K562 (cell line): Measurements from ENCODE around the gene VWA1. TPM values are rescaled to one million over a fixed set of nuclear protein-coding genes. Genes with fewer than 3 reads are reported as not detected.

ENCODE experiments used
- ATAC-seq: fragments of 200-7000 bp; cut with Tn5 transposase; 3 replicates; pipeline ENCODE4 v1.9.1; 2020; ENCODE audit warnings: moderate library complexity
- BruUV-seq: library from RNA; stranded (reverse); fragments of 400-500 nt; replicated peaks from 2 replicates; lab custom pipeline; 2021; lab: Mats Ljungman, UMichigan
- CTCF ChIA-PET: fragments of 300-600 bp; formaldehyde crosslinking; extraction: SDS; loops from one replicate; lab custom pipeline; 2021; ENCODE audit warnings: low intra/inter-chr PET ratio; lab: Yijun Ruan, JAX
- POLR2A ChIA-PET: fragments of 300-600, 350-650 bp; sonication (Branson Sonifier 250); formaldehyde crosslinking; extraction: SDS; loops from one replicate; lab custom pipeline; 2021; ENCODE audit warnings: antibody characterized with exemption, inconsistent platforms; lab: Yijun Ruan, JAX
- DNase-seq, 4 experiments: peaks; one replicate each; pipeline versions ENCODE4 v3.0.0 to v3.0.0-alpha.2; 2011 to 2018; ENCODE audit warnings: low spot score in 3 of 4, mixed read lengths in 3 of 4; ENCODE audit errors: extremely low read depth in 1 of 4
- FAIRE-seq: peaks from 2 replicates; lab custom pipeline; 2011; peaks lifted over from hg19 to GRCh38; lab: Jason Lieb, UNC
- H2AFZ ChIP-seq: 2 replicates; pipeline ENCODE4 v1.6.0; 2011; ENCODE audit warnings: low read depth, low read length, control low read depth, inconsistent platforms
- H3K27ac ChIP-seq: fragments of 200-600 bp; 3 replicates; pipeline ENCODE4 v1.8.0; 2011; ENCODE audit warnings: low read depth, mild to moderate bottlenecking, control low read depth, inconsistent platforms, low read length, moderate library complexity, mixed read lengths; ENCODE audit errors: extremely low read depth
- H3K27me3 ChIP-seq, 2 experiments: fragments of 300-600 bp in 1 of 2; 2 replicates in 1 of 2; 3 replicates in 1 of 2; pipeline versions ENCODE4 v1.6.0 to v1.8.0; 2011; ENCODE audit warnings: inconsistent platforms in 2 of 2, low read length in 2 of 2, mild to moderate bottlenecking in 1 of 2, mixed read lengths in 1 of 2, moderate library complexity in 1 of 2; ENCODE audit not compliant: control insufficient read depth in 2 of 2, insufficient read depth in 2 of 2
- H3K36me3 ChIP-seq: fragments of 300-600 bp; 3 replicates; pipeline ENCODE4 v1.8.0; 2011; ENCODE audit warnings: mild to moderate bottlenecking, low read length, inconsistent platforms; ENCODE audit not compliant: control insufficient read depth, insufficient read depth
- H3K4me1 ChIP-seq, 2 experiments: fragments of 200-600 bp in 1 of 2; replicated peaks in 1 of 2; 2 replicates in 1 of 2; 3 replicates in 1 of 2; pipeline versions ENCODE4 v1.5.1 to v1.8.0; 2011; ENCODE audit warnings: inconsistent platforms in 2 of 2, low read length in 2 of 2, mild to moderate bottlenecking in 1 of 2, mixed read lengths in 1 of 2, moderate library complexity in 1 of 2; ENCODE audit not compliant: control insufficient read depth in 2 of 2, insufficient read depth in 2 of 2
- H3K4me2 ChIP-seq: 2 replicates; pipeline ENCODE4 v1.6.1; 2011; ENCODE audit warnings: low read length, control low read depth, inconsistent platforms, mixed read lengths; ENCODE audit not compliant: insufficient read depth
- H3K4me3 ChIP-seq: fragments of 200-600 bp; sonication (generic), shearing (Covaris generic); 2 replicates; pipeline ENCODE4 v1.5.1; 2016; ENCODE audit warnings: control low read depth, inconsistent platforms
- H3K79me2 ChIP-seq: fragments of 200-600 bp; 3 replicates; pipeline ENCODE4 v1.8.0; 2011; ENCODE audit warnings: low read length, inconsistent platforms; ENCODE audit not compliant: control insufficient read depth, insufficient read depth
- H3K9ac ChIP-seq, 2 experiments: 2 replicates each; pipeline versions ENCODE4 v1.6.0 to v1.6.1; 2011; ENCODE audit warnings: low read depth in 2 of 2, low read length in 2 of 2, control low read depth in 1 of 2, inconsistent platforms in 1 of 2, mild to moderate bottlenecking in 1 of 2, mixed read lengths in 1 of 2; ENCODE audit not compliant: insufficient read depth in 1 of 2
- H3K9me1 ChIP-seq: one replicate; pipeline ENCODE4 v1.6.0; 2011; ENCODE audit warnings: inconsistent platforms, mild to moderate bottlenecking, low read length, moderate library complexity; ENCODE audit not compliant: control insufficient read depth, insufficient read depth
- H3K9me3 ChIP-seq: replicated peaks from 2 replicates; pipeline ENCODE4 v1.5.1; 2011; ENCODE audit warnings: low read depth, low read length, inconsistent platforms; ENCODE audit not compliant: control insufficient read depth, insufficient read depth
- H4K20me1 ChIP-seq: replicated peaks from 2 replicates; pipeline ENCODE4 v1.6.1; 2011; ENCODE audit warnings: low read length, inconsistent platforms, mixed read lengths; ENCODE audit not compliant: control insufficient read depth, insufficient read depth
- C11orf30 ChIP-seq: fragments of 450-650 bp; IDR thresholded peaks from 2 replicates; pipeline ENCODE4 v1.6.1; 2016; ENCODE audit warnings: low read depth, mild to moderate bottlenecking
- DMBX1 ChIP-seq: fragments of 250-450 bp; sonication (Bioruptor Pico); IDR thresholded peaks from 2 replicates; pipeline ENCODE4 v1.8.0; 2022; ENCODE audit warnings: inconsistent platforms, mild to moderate bottlenecking, moderate library complexity, borderline replicate concordance
- FOS ChIP-seq: IDR thresholded peaks from 3 replicates; pipeline ENCODE4 v1.6.1; 2011; ENCODE audit not compliant: insufficient read length; ENCODE audit errors: extremely low read depth
- FOXK2 ChIP-seq, 2 experiments: fragments of 450-650 bp; IDR thresholded peaks in 1 of 2; conservative IDR thresholded peaks in 1 of 2; 2 replicates each; pipeline ENCODE4 v1.6.1; 2016; ENCODE audit warnings: low read depth in 2 of 2, mild to moderate bottlenecking in 1 of 2
- GTF2F1 ChIP-seq: IDR thresholded peaks from 2 replicates; pipeline ENCODE4 v1.6.1; 2011; ENCODE audit warnings: low read depth, low read length, improper control_type of control experiment
- JUND ChIP-seq, 2 experiments: IDR thresholded peaks; 2 replicates in 1 of 2; 3 replicates in 1 of 2; pipeline ENCODE4 v1.6.1; 2011; ENCODE audit warnings: borderline replicate concordance in 2 of 2, low read depth in 2 of 2, low read length in 2 of 2, improper control_type of control experiment in 1 of 2, missing biosample characterization in 1 of 2, missing genetic modification characterization in 1 of 2, missing genetic modification reagents in 1 of 2
- KDM2B ChIP-seq: fragments of 250-450 bp; sonication (Bioruptor Pico); IDR thresholded peaks from 2 replicates; pipeline ENCODE4 v1.8.0; 2021; ENCODE audit warnings: mild to moderate bottlenecking, moderate library complexity
- MAX ChIP-seq: sonication (generic); formaldehyde crosslinking; IDR thresholded peaks from 2 replicates; pipeline ENCODE4 v1.9.0; 2022; ENCODE audit warnings: mild to moderate bottlenecking, missing genetic modification reagents
- RCOR1 ChIP-seq, 2 experiments: IDR thresholded peaks; 2 replicates each; pipeline ENCODE4 v1.6.1; 2012; ENCODE audit warnings: low read depth in 2 of 2, low read length in 2 of 2, borderline replicate concordance in 1 of 2, improper control_type of control experiment in 1 of 2
- SMARCE1 ChIP-seq: fragments of 450-650 bp; IDR thresholded peaks from 2 replicates; pipeline ENCODE4 v1.7.1; 2016; ENCODE audit warnings: mild to moderate bottlenecking
- SP1 ChIP-seq: sonication (generic); formaldehyde crosslinking; IDR thresholded peaks from 2 replicates; pipeline ENCODE4 v1.8.1; 2022; ENCODE audit warnings: mild to moderate bottlenecking, missing genetic modification reagents
- TAF1 ChIP-seq: IDR thresholded peaks from 2 replicates; pipeline ENCODE4 v1.6.1; 2011; ENCODE audit warnings: mild to moderate bottlenecking, low read length, moderate library complexity; ENCODE audit not compliant: insufficient read depth, control insufficient read depth, severe bottlenecking; ENCODE audit errors: extremely low read depth
- USF1 ChIP-seq: sonication (generic); formaldehyde crosslinking; IDR thresholded peaks from 2 replicates; pipeline ENCODE4 v1.9.0; 2022; ENCODE audit warnings: mild to moderate bottlenecking, missing genetic modification reagents
- ZBTB7A ChIP-seq: IDR thresholded peaks from 2 replicates; pipeline ENCODE4 v1.6.1; 2011; ENCODE audit warnings: low read depth, mild to moderate bottlenecking, low read length, moderate library complexity, borderline replicate concordance; ENCODE audit not compliant: control insufficient read depth
- ZC3H11A ChIP-seq: IDR thresholded peaks from 2 replicates; pipeline ENCODE4 v1.6.1; 2012; ENCODE audit warnings: low read depth, low read length, improper control_type of control experiment
- ZFX ChIP-seq: sonication (generic); formaldehyde crosslinking; IDR thresholded peaks from 2 replicates; pipeline ENCODE4 v1.8.0; 2022; ENCODE audit warnings: mild to moderate bottlenecking, missing genetic modification reagents, moderate library complexity
- WGBS: fragments of 100-300 bp; shearing (Covaris generic); methylation state at CpG from one replicate; pipeline ENCODE4 v1.1.6; 2016; ENCODE audit warnings: low coverage, mixed read lengths; ENCODE audit not compliant: insufficient coverage; ENCODE audit errors: missing lambda C conversion rate; 5-methylcytosine and 5-hydroxymethylcytosine counted together
- in situ Hi-C: fragments of 300-500 bp; cut with MboI; formaldehyde crosslinking; loops from 4 replicates; pipeline ENCODE4 v1.15.0; 2018; ENCODE audit warnings: inconsistent platforms, mixed read lengths
- intact Hi-C: fragments of 100-400 bp; cut with micrococcal nuclease; formaldehyde crosslinking; loops from 2 replicates; pipeline ENCODE4 v1.14.2; 2022
- polyA plus RNA-seq, 8 experiments: library from polyadenylated mRNA; depleted of rRNA in 4 of 8; stranded (reverse) in 5 of 8; unstranded in 3 of 8; fragments of >200 nt; fragmentation: Nextera tagmentation in 2 of 8; fragmentation: Illumina TruSeq in 1 of 8; extraction: Ambion mirVana in 2 of 8; extraction: Trizol in 1 of 8; gene quantifications; 2 replicates each; pipeline versions ENCODE4 v1.2.1 to v1.2.3, GENCODE V29; 2011 to 2014; ENCODE audit warnings: inconsistent platforms in 1 of 8, missing spikeins in 1 of 8
- total RNA-seq, 7 experiments: library from RNA; depleted of rRNA in 6 of 7; stranded (reverse); fragments of >200 nt in 6 of 7; fragmentation: Illumina TruSeq in 2 of 7; extraction: Trizol in 2 of 7; gene quantifications; 2 replicates each; pipeline versions ENCODE4 v1.2.1 to v1.2.3, GENCODE V29; 2011 to 2021; ENCODE audit warnings: low replicate concordance in 1 of 7
- TF ChIP-seq, protein P1 (sequence below): fragments of 250-450 bp; sonication (Bioruptor Pico); IDR thresholded peaks from 2 replicates; pipeline ENCODE4 v1.4.0; 2020; ENCODE audit warnings: borderline replicate concordance

VWA1 gene
- total and polyA plus RNA-seq, 9 of the 15 experiments (the other 6 are each of a cell fraction or from before 2014, with no cell fraction given) = 0.01 to 6.4 (median 0.85) TPM

DNA sequence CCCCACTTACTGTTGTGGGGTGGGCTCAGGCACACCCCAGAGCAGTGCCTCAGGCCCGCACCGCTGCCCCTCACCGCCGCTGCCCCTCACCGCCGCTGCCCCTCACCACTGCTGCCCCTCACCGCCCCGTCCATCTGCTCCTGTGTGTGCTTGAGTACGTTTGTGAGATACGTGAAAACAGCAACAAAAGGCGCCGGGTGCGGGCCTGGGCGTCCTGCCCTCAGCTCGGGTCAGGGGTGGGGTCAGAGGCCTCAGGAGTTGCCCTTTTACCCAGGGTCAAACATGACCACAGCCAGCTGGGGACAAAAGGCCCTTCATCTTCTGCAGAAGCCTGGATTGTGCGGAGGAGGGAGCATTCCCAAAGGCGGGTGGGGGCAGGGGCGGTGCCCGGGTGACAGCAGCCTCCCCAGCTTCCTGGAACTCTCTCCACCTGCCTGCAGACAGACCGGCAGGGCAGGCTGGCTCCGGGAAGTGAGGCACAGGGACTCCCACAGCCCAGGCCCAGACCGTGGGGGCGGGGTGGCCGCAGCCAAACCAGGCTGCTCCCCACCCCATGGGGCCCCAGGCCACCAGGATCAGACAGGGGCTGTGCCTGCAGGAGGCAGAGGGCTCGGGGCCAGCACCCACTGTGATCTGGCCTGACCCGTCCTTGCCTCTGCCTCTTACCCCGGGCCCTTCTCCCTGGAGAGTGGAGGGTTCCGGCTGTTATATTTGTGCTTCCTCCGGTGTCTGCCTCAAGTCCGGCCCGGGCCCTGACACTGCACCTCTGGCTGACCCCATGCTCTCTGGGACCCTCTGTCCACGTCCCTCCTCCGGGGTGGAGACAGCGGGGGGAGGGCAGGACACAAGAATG lies 2.3 kb upstream of the VWA1 start (continued):
- TF ChIP-seq FOS (no peak), SP1 (CRISPR knock-in tag) (no peak)
- TF ChIP-seq, protein P1, sequence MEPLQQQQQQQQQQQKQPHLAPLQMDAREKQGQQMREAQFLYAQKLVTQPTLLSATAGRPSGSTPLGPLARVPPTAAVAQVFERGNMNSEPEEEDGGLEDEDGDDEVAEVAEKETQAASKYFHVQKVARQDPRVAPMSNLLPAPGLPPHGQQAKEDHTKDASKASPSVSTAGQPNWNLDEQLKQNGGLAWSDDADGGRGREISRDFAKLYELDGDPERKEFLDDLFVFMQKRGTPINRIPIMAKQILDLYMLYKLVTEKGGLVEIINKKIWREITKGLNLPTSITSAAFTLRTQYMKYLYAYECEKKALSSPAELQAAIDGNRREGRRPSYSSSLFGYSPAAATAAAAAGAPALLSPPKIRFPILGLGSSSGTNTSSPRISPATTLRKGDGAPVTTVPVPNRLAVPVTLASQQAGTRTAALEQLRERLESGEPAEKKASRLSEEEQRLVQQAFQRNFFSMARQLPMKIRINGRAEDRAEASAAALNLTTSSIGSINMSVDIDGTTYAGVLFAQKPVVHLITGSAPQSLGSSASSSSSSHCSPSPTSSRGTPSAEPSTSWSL (CRISPR knock-in tag) = peak; percentile 91

- POLR2A ChIA-PET = interaction anchor here (0.6 to 1.0 kb wide), 4 partner anchors 10 to 58 kb away, joined by 3 to 5 read pairs (median 3); partner anchors contain the start of gene AURKAIP1
- TF ChIP-seq FOXK2 (conservative IDR thresholded peaks at IDR 0.05 in 1 of 2, IDR thresholded peaks at IDR 0.05 in 1 of 2; ENCODE audit: low read depth in 2 of 2) (no peak), USF1 (CRISPR knock-in tag) (0 out of 2 replicates have a peak, but pooled peaks have one; percentile 11), MAX (CRISPR knock-in tag) (peak; percentile 50), ZC3H11A (no peak), RCOR1 (IDR thresholded peaks at IDR 0.05; ENCODE audit: borderline replicate concordance in 1 of 2, low read depth in 2 of 2, low read length in 2 of 2) (no peak), KDM2B (CRISPR knock-in tag) (no peak), JUND (IDR thresholded peaks at IDR 0.05; ENCODE audit: borderline replicate concordance, low read depth, low read length) (0 out of 2 replicates have a peak, but pooled peaks have one; percentile 37), JUND (tag; IDR thresholded peaks at IDR 0.05; ENCODE audit: borderline replicate concordance, low read depth, low read length) (no peak), ZBTB7A (0 out of 2 replicates have a peak, but pooled peaks have one; percentile 42), GTF2F1 (no peak), DMBX1 (CRISPR knock-in tag) (no peak), SMARCE1 (no peak), ZFX (peak; percentile 44; the same call in 1 of the 2 replicates), C11orf30 (no peak), TAF1 (no peak)
These were observed 1.7 kb upstream of the VWA1 start for GRCh38 chr1:1433804-1434130.

More at GRCh38 chr1:1433804-1434130, 1.7 kb upstream of the VWA1 start:
- Histone ChIP-seq H4K20me1 (no peaks in the 10 kb centered on the region), H3K4me2 (peak overlapping the region; percentile 55), H3K27ac (peak overlapping the region; percentile 57), H3K36me3 (no peaks in the 10 kb centered on the region), H3K9me1 (no peaks in the 10 kb centered on the region), H3K9ac (peak overlapping the region; percentile 34 to 90; a peak in 3 of 4 replicates), H3K79me2 (no peaks in the 10 kb centered on the region; the same call in 2 of the 3 replicates), H3K27me3 (no peaks in the 10 kb centered on the region), H2AFZ (peak overlapping the region; percentile 60), H3K9me3 (no peaks in the 10 kb centered on the region), H3K4me3 (no peak overlapping the region), H3K4me1 (peaks cover 45 to 91% of the 10 kb centered on the region in 2 experiments)
- FAIRE-seq = peak; percentile 65
- in situ Hi-C loops (no loop called here), intact Hi-C loops (no loop called here)
- CTCF ChIA-PET = no interaction called here
- peak in 1 of 4 experiments; percentile 66 for DNase-seq
- 43% methylated on average over 12 of the region's 12 CpGs for WGBS
- BruUV-seq = no TSS peak
- peak; percentile 7 for ATAC-seq
